NCI-H524 (cell line): ENCODE results near the gene METTL24.
"Not testable (repeated sequence)": the region's sequence is repeated elsewhere in the genome, so short reads cannot be mapped to it uniquely, and the experiment has no call there.

ENCODE experiments used
- DNase-seq, 2 experiments: peaks; one replicate each; lab custom pipeline; 2025; lab: John Stamatoyannopoulos, UW

METTL24 gene

GRCh38 chr6:110315207-110315868 is 42.8 kb downstream of the METTL24 start:
- DNase-seq = no peak

DNA sequence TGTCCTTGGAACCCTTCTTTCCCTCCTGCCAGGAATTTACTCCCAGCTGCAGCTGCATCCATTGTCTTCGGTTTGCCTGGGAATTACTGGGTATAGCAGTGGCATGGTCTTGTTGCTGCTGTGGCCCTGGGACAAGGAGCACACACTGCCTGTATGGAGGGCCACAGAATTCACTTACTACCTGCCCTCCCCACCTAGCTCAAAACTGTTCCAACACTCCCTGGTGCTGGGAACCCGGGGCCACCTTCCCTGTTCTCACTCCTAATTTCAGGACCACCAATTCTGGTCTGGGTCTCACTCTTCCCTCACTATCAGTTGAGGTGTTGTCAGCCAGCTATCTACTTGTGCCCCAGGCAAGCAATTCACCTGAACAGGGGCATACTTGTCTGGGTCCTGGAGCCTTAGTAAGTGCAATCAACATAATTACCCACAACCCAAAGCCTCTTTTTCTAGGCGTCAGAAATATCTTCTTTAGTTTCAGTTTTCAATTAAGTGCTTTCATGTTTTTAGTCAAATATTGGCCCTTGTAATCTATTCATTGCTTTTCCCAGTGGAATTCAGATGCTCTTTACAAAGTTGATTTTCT is 47.2 kb downstream of the METTL24 start:
- DNase-seq = no peak

DNA sequence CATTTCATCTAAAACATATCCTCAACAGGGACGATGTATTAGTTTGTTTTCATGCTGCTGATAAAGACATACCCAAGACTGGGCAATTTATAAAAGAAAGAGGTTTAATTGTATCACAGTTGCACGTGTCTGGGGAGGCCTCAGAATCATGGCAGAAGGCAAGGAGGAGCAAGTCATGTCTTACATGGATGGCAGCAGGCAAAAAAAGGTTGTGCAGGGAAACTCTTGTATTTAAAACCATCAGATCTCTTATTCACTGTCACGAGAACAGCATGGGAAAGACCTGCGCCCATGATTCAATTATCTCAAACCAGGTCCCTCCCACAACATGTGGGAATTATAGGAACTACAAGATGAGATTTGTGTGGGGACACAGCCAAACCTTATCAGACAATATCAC is 48.7 kb downstream of the METTL24 start:
- DNase-seq = not testable (repeated sequence)

GRCh38 chr6:110307368-110307767 is 50.8 kb downstream of the METTL24 start:
- no peak for DNase-seq

DNA sequence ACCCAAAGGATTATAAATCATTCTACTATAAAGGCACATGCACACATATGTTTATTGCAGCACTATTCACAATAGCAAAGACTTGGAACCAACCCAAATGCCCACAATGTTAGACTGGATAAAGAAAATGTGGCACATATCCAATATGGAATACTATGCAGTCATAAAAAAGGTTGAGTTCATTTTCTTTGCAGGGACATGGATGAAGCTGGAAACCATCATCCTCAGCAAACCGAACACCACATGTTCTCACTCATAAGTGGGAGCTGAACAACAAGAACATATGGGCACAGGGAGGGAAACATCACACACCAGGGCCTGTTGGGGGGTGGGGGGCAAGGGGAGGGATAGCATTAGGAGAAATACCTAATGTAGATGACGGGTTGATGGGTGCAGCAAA is 52.3 kb downstream of the METTL24 start:
- not testable (repeated sequence) for DNase-seq

DNA sequence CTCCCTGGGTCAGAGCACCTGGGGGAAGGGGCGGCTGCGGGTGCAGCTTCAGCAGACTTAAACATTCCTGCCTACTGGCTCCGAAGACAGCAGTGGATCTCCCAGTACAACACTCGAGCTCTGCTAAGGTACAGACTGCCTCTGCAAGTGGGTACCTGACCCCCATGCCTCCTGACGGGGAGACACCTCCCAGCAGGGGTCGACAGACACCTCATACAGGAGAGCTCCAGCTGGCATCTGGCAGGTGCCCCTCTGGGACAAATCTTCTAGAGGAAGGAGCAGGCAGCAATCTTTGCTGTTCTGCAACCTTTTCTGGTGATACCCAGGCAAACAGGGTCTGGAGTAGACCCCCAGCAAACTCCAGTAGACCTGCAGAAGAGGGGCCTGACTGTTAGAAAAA is 54.5 kb downstream of the METTL24 start:
- DNase-seq = not testable (repeated sequence)

DNA sequence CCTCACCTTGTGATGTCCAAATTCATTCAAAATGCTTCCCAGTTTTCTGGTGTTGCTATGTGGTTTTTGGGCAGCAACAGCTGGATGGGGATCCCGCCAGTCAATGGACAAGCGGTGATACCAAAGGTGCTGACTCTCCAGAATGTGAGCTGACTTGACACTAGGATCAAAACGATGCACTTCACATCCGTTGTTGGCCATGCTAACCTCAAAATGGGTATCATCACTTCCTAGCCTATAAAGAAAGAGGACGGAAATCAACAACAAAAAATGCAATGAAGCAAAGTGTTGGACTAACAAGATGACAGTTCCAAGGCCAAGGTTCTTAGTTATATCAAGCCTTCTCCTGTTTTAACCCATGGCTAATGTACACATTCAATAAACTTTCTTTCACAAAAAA is 59.2 kb downstream of the METTL24 start:
- DNase-seq = no peak

- no peak for DNase-seq
Observed at GRCh38 chr6:110298411-110298810, 59.7 kb downstream of the METTL24 start.

GRCh38 chr6:110296241-110297025 is 61.7 kb downstream of the METTL24 start:
- peak in 1 of 2 experiments; percentile 37 for DNase-seq

GRCh38 chr6:110295451-110296165 is 62.5 kb downstream of the METTL24 start:
- peak in 1 of 2 experiments; percentile 12 for DNase-seq

DNA sequence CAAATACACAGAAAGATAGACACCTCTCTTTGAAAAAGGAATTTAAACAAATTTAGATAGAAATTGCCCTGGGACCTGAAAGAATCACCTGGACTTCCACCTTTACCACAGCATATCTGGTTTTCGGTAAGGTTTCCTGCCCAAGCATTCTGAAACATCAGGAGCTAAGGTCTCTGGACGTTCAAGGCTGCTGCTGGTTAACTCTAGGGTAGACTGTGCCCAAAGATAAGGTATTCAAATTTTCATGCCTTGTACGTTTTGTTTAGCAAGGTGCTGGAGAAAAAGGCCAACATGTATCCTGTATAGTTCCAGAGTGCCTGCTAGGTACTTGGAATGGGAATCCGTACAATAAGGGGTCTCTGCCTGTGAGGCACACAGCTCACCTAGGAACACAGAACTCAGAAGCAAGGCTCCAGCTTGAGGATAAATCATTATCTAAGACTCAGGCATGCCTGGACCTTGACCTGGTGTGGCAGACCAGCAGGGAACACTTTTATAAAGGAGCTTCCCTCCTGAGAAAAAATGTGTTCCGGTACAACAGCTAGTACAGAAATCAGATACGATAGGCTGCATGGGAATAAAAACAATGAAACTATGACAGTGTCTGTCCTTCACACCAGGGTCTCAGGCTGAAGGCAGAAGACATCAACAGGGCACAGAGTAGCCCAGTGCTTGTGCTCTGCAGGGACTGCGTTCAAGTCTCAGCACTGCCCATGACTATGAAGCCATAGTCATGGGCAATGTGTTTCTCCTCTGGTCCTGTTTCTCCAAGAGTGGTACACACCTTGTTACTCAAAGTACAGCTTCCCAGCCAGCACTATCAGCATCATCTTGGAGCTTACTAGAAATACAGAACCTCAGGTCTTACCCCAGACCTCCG is 70.4 kb downstream of the METTL24 start:
- DNase-seq = no peak

DNA sequence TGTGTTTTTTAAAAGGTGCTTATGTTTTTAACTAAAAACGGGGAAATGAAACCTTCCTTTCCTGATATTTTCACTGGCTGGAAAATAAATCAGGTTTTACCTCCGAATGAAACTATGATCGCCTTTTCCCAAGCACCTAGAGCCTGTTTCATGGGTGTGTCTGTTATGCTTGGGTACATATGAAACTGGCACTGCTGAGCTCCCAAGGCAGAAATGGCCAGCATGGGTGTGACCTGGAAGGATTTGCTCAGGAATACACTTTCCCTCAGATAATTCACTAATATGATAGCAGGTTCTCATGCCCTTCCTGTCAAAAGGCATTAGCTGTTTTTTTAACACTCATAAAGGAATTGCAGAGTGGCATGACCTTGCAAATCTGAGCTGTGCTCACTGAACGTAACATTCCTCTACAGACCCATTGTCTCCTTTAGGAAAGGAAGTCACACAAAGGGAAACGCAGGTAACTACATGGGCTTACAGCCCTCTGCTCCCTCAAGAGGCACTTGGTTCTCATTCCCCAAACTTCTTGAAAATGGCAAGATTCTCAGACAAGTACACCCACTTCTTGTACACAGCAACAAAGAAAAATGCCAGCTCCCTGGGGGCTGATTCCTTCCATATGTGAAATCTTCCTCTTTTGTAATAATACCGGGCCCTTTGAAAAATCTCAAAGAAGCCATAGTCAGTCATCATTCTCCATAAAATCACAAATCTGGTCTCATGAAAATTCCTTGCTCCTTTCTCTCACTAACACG is 72.7 kb downstream of the METTL24 start:
- DNase-seq = no peak

GRCh38 chr6:110284855-110285254 is 73.3 kb downstream of the METTL24 start:
- DNase-seq = peak in 1 of 2 experiments; percentile 50

- no peak for DNase-seq
Observed at GRCh38 chr6:110283657-110284056, 74.5 kb downstream of the METTL24 start.

GRCh38 chr6:110282412-110282811 is 75.7 kb downstream of the METTL24 start:
- DNase-seq = no peak

DNA sequence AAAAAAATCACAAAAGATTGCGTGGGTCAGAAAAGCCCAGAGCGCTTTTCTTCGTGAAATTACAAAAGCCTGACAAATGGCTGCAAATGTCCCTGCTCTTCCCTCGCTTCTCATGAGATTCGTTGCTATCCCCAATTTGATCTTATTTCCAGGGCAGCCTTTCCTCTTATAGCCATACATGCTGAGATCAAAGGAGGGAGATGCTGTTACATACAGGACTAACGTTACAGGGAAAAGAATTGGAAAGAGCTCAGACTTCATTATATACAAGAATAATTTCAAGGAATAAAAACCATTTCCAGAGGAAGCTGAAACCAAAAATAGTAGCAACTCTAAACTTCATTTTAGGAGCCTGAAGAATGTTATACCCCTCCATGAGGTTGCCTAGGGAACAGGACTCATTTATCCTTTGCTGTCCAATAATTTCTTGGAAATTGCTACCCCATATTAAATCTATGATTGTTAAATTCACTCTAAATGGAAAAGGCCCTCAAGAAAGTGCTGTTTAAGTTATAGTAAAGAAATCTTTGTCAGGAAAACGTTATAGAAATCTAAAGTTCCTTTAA is 81.0 kb downstream of the METTL24 start:
- no peak for DNase-seq

DNA sequence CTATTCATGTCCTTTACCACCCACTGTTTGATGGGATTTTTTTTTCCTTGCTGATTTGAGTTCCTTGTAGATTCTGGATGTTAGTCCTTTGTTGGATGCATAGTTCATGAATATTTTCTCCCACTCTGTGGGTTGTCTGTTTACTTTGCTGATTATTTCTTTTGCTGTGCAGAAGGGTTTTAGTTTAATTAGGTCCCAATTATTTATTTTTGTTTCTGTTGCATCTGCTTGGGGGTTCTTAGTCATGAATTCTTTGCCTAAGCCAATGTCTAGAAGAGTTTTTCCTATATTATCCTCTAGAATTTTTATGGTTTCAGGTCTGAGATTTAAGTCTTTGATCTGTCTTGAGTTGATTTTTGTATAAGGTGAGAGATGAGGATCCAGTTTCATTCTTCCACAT is 85.4 kb downstream of the METTL24 start:
- DNase-seq = not testable (repeated sequence)

GRCh38 chr6:110271732-110272022 is 86.5 kb downstream of the METTL24 start:
- no peak for DNase-seq

GRCh38 chr6:110270165-110270564 is 88.0 kb downstream of the METTL24 start:
- DNase-seq = no peak

- DNase-seq = no peak
Observed at GRCh38 chr6:110269623-110270022, 88.5 kb downstream of the METTL24 start.

DNA sequence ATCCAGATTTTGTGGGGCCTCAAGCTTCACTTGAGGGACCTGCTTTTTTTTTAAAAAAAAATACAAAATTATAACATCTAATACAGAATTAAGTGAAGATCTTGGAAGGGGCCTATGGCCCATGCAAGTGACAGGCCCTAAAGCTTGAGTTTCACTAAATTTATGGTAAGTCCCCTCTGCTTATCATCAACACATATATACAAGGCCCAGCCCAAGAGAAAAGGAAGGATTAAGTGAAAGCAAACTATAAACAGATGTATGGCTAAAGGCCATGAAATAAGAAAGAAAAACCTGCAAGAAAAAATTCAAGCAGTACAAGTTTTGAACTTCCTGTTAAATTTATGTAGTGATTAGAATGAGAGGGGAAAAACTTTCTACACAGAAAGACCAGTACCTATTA is 91.2 kb downstream of the METTL24 start:
- no peak for DNase-seq
